SU-DHL-6 (cell line): ENCODE measurements around the gene RNU6-1.

Experiments used
- EZH2phosphoT487 ChIP-seq: fragments of 200-600 bp; sonication (generic), shearing (Covaris generic); conservative IDR thresholded peaks from 2 replicates; pipeline ENCODE4 v1.6.1; 2018; ENCODE audit warnings: mild to moderate bottlenecking, antibody characterized with exemption, low read length, moderate library complexity, mixed read lengths
- TF ChIP-seq, protein P1 (sequence below): fragments of 200-600 bp; sonication (generic); IDR thresholded peaks from one replicate; pipeline ENCODE4 v1.5.1; 2017; ENCODE audit warnings: antibody characterized with exemption, mild to moderate bottlenecking, low read length, moderate library complexity; ENCODE audit not compliant: insufficient read depth, poor library complexity, severe bottlenecking

GRCh38 chr15:67836955-67837354 lies 2.9 kb downstream of the RNU6-1 start:
- no peak for TF ChIP-seq EZH2phosphoT487
- TF ChIP-seq, protein P1, sequence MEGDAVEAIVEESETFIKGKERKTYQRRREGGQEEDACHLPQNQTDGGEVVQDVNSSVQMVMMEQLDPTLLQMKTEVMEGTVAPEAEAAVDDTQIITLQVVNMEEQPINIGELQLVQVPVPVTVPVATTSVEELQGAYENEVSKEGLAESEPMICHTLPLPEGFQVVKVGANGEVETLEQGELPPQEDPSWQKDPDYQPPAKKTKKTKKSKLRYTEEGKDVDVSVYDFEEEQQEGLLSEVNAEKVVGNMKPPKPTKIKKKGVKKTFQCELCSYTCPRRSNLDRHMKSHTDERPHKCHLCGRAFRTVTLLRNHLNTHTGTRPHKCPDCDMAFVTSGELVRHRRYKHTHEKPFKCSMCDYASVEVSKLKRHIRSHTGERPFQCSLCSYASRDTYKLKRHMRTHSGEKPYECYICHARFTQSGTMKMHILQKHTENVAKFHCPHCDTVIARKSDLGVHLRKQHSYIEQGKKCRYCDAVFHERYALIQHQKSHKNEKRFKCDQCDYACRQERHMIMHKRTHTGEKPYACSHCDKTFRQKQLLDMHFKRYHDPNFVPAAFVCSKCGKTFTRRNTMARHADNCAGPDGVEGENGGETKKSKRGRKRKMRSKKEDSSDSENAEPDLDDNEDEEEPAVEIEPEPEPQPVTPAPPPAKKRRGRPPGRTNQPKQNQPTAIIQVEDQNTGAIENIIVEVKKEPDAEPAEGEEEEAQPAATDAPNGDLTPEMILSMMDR: no peak
